Measurements from ENCODE around the gene ANKRD33. TPM values are rescaled to one million over a fixed set of nuclear protein-coding genes. Genes with fewer than 3 reads are reported as not detected.

Gene ANKRD33
- total RNA-seq, 2 experiments from 2014 or later = not detected

DNA sequence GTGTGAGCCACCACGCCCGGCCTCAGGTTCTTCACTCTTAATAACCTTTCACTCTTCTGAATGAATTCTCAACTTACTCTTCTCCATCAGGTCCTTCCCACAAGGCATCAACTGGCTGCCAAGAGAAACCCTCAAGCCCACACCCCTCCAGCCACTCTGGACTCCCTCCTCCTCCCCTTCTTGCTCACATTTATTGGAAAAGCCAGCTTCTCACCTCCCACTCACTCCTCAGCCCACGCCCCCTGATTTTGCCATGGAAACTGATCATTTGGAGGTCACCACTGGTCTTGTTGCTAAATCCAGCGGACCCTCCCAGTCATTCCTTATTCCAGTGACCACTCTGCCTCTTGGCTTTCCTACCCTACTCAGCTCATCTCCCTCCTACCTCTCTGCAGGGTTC lies 46.2 kb downstream of the ANKRD33 start:
- intact Hi-C loops (cut with micrococcal nuclease) = no loop called here
- Mint-ChIP-seq H3K9me3 (no peaks in the 10 kb centered on the region), H3K4me3 (no peak overlapping the region), H3K36me3 (no peaks in the 10 kb centered on the region), H3K27me3 (peaks cover 3% of the 10 kb centered on the region), H3K27ac (no peak overlapping the region), H3K4me1 (ENCODE audit: low read depth) (no peaks in the 10 kb centered on the region)
- ChIA-PET CTCF (interaction anchor here (1.3 kb wide), 1 partner anchor 12 kb away, joined by 8 read pairs; no protein-coding TSS in a partner anchor), POLR2A (no interaction called here)
- DNase-seq = no peak

DNA sequence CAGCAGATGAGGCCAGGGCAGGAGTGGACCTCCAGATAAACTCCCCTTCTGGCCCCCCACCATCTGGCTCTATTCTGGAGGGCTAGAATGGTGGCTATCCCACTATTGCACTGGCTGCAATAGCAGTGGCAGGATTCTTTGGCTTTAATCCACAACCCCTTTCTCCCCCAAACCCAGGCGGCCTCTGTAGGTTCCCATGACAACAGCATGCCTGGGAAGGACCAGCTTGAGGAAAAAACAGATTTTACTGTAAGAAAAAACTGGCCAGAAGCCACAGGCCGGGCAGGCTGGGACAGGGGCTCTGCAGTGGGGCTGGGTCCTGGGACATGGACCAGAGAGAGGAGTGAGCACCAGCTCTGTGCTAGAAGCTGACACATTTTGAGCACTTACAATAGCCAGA lies 50.0 kb downstream of the ANKRD33 start:
- H3K27ac Mint-ChIP-seq = no peak overlapping the region
- H3K4me1 Mint-ChIP-seq (ENCODE audit: low read depth) = no peaks in the 10 kb centered on the region
- H3K36me3 Mint-ChIP-seq = no peaks in the 10 kb centered on the region
- no peak overlapping the region for H3K4me3 Mint-ChIP-seq
- H3K27me3 Mint-ChIP-seq = peaks cover 3% of the 10 kb centered on the region
- DNase-seq = no peak
- no peaks in the 10 kb centered on the region for H3K9me3 Mint-ChIP-seq
- ChIA-PET CTCF (interaction anchor here (0.6 kb wide), 1 partner anchor 89 kb away, joined by 3 read pairs; no protein-coding TSS in a partner anchor), POLR2A (no interaction called here)
- intact Hi-C loops (cut with micrococcal nuclease) = no loop called here

DNA sequence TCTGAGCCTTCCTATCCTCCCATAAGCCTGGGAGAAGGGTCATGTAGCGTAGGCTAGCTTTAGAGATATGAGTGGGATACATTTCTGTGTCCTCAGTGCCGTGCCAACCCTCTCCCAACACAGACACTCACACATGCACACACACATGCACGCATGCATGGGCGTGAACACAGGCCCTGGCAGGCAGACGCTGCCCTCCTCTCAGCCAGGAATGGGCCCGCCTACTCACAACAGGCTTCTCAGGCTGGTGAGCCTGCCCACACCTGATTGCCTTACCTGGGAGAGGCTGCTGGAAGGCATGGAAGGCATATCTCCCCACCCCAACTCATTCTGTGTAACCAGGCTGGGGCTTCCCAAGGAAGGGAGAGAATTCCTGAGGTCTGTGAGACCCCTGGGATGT lies 50.8 kb downstream of the ANKRD33 start:
- CTCF ChIA-PET = interaction anchor here (0.6 to 1.8 kb wide), 2 partner anchors 14 to 88 kb away, joined by 3 to 5 read pairs; no protein-coding TSS in a partner anchor
- POLR2A ChIA-PET = interaction anchor here (1.1 kb wide), 1 partner anchor 11 kb away, joined by 4 read pairs; no protein-coding TSS in a partner anchor
- DNase-seq = no peak
- H3K4me3 Mint-ChIP-seq = no peak overlapping the region
- H3K27ac Mint-ChIP-seq = no peak overlapping the region
- no peaks in the 10 kb centered on the region for H3K4me1 Mint-ChIP-seq (ENCODE audit: low read depth)
- no peaks in the 10 kb centered on the region for H3K9me3 Mint-ChIP-seq
- H3K36me3 Mint-ChIP-seq = no peaks in the 10 kb centered on the region
- H3K27me3 Mint-ChIP-seq = peaks cover 3% of the 10 kb centered on the region
- intact Hi-C loops (cut with micrococcal nuclease) = no loop called here

DNA sequence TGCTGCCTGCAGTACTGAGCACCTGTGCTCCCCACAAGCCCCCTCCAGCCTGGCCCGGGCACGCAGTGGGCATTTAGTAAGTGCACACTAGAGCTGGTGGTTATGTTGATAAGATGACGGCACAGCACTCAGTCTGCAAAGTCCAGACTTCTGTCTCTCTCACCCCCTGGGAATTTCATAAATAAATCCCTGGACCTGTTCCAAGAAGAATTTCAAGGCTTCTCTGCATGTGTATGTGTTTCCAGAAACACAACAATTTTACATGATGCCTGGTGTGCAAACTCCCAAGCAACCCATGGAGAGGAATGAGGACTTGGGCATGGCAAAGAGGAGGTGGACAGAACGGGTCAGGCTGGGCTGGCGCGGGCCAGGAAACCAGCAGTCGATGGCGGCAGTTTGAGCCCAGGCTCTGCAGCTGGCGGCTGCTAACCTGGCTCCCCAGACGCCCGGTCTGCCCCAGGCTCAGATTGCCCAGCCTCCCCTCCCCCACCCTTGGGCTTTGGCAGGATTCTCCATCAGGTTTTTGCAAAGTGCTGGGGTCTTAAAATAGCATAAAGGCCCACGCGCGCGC lies 53.2 kb downstream of the ANKRD33 start:
- Mint-ChIP-seq H3K36me3 (peaks cover 4% of the 10 kb centered on the region), H3K4me3 (no peak overlapping the region), H3K27me3 (no peaks in the 10 kb centered on the region), H3K27ac (no peak overlapping the region), H3K9me3 (peaks cover 16% of the 10 kb centered on the region), H3K4me1 (ENCODE audit: low read depth) (no peaks in the 10 kb centered on the region)
- intact Hi-C loops (cut with micrococcal nuclease) = no loop called here
- ChIA-PET CTCF (interaction anchor here (1.3 kb wide), 1 partner anchor 40 kb away, joined by 3 read pairs; no protein-coding TSS in a partner anchor), POLR2A (interaction anchor here (0.6 kb wide), 1 partner anchor 1931 kb away, joined by 3 read pairs; no protein-coding TSS in a partner anchor)
- DNase-seq = no peak

Other genes starting within 250 kb of the ANKRD33 start
- under 1 TPM; 0.29 to 0.31 TPM for gene FIGNL2, start 39.4 kb upstream of the ANKRD33 start, total RNA-seq
- gene ACVRL1, start 19.4 kb downstream of the ANKRD33 start, total RNA-seq = not detected
- gene ACVR1B, start 63.6 kb downstream of the ANKRD33 start, total RNA-seq = 1 to 10 TPM; 8.0 to 8.3 TPM
- 10 to 100 TPM; 15.1 to 18.7 TPM for gene TAMALIN, start 118.8 kb downstream of the ANKRD33 start, total RNA-seq
- gene NR4A1, start 163.3 kb downstream of the ANKRD33 start, total RNA-seq = 10 to 100 TPM; 64.2 to 68.2 TPM
- 10 to 100 TPM; 35.7 to 38.0 TPM for gene ATG101, start 181.9 kb downstream of the ANKRD33 start, total RNA-seq
- gene SMIM41, start 191.6 kb downstream of the ANKRD33 start, total RNA-seq = not detected